ENCODE data around the gene APC2. TPM values are rescaled to one million over a fixed set of nuclear protein-coding genes. Genes with fewer than 3 reads are reported as not detected.
"Not testable (repeated sequence)": the region's sequence is repeated elsewhere in the genome, so short reads cannot be mapped to it uniquely, and the experiment has no call there.

Gene APC2
- total RNA-seq, 2 donors from 2014 or later = 0.05 to 2.2 TPM

DNA sequence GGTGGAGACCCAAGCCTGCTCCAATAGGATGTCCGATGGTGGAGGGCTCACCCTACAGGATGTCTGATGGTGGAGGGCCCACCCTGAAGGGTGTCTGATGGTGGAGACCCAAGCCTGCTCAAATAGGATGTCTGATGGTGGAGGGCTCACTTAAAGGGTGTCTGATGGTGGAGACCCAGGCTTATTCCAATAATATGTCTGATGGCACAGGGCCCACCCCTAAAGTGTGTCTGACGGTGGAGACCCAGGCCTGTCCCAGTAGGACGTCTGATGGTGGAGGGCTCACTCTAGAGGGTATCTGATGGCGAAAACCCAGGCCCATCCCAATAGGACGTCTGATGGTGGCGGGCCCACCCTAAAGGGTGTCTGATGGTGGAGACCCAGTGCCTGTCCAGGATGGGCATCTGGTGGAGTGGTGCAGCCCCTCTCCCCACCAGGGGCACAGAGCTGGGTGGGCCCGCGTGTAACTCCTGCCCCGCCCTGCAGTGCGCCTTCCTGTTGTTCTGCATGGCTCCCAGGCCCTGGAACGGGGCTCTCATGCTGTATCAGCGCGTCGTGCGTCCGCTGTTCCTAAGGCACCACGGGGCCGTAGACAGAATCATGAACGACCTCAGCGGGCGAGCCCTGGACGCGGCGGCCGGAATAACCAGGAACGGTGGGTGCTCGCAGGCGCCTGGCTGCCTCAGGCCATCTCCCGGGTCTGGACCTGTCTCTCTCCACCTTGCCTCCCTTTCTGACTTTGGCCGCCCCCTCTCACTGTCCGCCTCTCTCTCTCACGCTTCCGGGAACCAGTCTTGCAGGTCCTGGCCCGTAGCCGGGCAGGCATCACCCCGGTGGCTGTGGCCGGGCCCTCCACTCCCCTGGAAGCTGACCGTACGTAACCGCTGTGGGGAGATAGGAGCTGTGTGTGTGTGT lies 46.1 kb downstream of the APC2 start:
- Histone ChIP-seq H3K4me1 (replicated peaks) (no peaks in the 10 kb centered on the region), H3K27ac (no peak overlapping the region), H3K27me3 (replicated peaks; ENCODE audit: insufficient read depth) (no peaks in the 10 kb centered on the region), H3K9me3 (no peaks in the 10 kb centered on the region), H3K4me3 (no peak overlapping the region), H3K36me3 (no peaks in the 10 kb centered on the region)
- 65% methylated on average over 38 of the region's 40 CpGs for WGBS
- intact Hi-C loops (cut with DNase I) = no loop called here
- DNase-seq (ENCODE audit: low spot score) = no peak
- TF ChIP-seq, protein P1, sequence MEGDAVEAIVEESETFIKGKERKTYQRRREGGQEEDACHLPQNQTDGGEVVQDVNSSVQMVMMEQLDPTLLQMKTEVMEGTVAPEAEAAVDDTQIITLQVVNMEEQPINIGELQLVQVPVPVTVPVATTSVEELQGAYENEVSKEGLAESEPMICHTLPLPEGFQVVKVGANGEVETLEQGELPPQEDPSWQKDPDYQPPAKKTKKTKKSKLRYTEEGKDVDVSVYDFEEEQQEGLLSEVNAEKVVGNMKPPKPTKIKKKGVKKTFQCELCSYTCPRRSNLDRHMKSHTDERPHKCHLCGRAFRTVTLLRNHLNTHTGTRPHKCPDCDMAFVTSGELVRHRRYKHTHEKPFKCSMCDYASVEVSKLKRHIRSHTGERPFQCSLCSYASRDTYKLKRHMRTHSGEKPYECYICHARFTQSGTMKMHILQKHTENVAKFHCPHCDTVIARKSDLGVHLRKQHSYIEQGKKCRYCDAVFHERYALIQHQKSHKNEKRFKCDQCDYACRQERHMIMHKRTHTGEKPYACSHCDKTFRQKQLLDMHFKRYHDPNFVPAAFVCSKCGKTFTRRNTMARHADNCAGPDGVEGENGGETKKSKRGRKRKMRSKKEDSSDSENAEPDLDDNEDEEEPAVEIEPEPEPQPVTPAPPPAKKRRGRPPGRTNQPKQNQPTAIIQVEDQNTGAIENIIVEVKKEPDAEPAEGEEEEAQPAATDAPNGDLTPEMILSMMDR (IDR thresholded peaks at IDR 0.05) = no peak
- TF ChIP-seq POLR2A (IDR thresholded peaks at IDR 0.05) = no peak
- TF ChIP-seq POLR2AphosphoS5 (IDR thresholded peaks at IDR 0.05) = no peak

GRCh38 chr19:1496714-1497577 lies 47.0 kb downstream of the APC2 start:
- no peaks in the 10 kb centered on the region for H3K36me3 ChIP-seq
- H3K9me3 ChIP-seq = no peaks in the 10 kb centered on the region
- H3K27ac ChIP-seq = no peak overlapping the region
- TF ChIP-seq, protein P1 (IDR thresholded peaks at IDR 0.05) = no peak
- DNase-seq (ENCODE audit: low spot score) = no peak
- 67% methylated on average over 37 of the region's 39 CpGs for WGBS
- H3K4me1 ChIP-seq (replicated peaks) = no peaks in the 10 kb centered on the region
- H3K27me3 ChIP-seq (replicated peaks; ENCODE audit: insufficient read depth) = no peaks in the 10 kb centered on the region
- no peak overlapping the region for H3K4me3 ChIP-seq
- intact Hi-C loops (cut with DNase I) = no loop called here

DNA sequence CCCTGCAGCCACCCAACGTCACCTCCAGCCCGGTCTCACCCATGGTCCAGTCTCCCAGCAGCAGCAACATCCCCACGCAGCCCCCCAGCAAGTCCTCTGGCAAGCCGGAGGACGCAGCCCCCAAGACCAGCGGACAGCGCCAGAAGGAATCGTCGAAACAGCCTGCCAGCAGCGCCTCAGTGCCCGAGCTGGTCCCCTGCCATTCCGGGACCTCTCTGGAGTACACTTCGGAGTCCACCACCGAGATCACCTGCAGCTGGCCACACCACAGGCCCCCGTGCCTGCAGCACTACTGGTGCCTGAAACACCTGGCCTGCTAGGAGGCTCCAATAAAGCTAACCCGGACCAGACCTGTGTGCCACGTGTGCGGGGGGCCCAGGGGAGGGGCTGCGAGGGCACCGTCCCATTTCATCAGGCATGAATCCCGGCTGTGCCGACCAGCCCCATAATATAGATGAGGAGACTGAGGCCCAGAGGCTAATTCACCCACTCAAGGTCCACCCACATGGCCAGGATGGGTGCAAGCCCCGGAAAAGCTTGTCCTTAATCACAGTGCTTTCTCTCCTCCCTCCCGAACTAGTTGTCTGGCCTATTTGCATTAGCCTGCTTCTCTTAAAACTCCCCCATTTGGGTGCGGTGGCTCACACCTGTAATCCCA lies 47.8 kb downstream of the APC2 start:
- DNase-seq (ENCODE audit: low spot score) = no peak
- Histone ChIP-seq H3K36me3 (no peaks in the 10 kb centered on the region), H3K4me3 (no peak overlapping the region), H3K27me3 (replicated peaks; ENCODE audit: insufficient read depth) (peaks cover 2% of the 10 kb centered on the region), H3K27ac (no peak overlapping the region), H3K9me3 (no peaks in the 10 kb centered on the region), H3K4me1 (replicated peaks) (no peaks in the 10 kb centered on the region)
- 76% methylated on average over 25 of the region's 25 CpGs for WGBS
- TF ChIP-seq POLR2AphosphoS5 (IDR thresholded peaks at IDR 0.05) = no peak
- intact Hi-C loops (cut with DNase I) = no loop called here

GRCh38 chr19:1499231-1499630 lies 49.3 kb downstream of the APC2 start:
- H3K9me3 ChIP-seq; H3K36me3 ChIP-seq; H3K27ac ChIP-seq; intact Hi-C loops (cut with DNase I); DNase-seq (ENCODE audit: low spot score); H3K4me3 ChIP-seq; H3K4me1 ChIP-seq (replicated peaks): not testable (repeated sequence)
- WGBS = 71% methylated on average over 9 of the region's 34 CpGs
- H3K27me3 ChIP-seq (replicated peaks; ENCODE audit: insufficient read depth) = peaks cover 14% of the 10 kb centered on the region

DNA sequence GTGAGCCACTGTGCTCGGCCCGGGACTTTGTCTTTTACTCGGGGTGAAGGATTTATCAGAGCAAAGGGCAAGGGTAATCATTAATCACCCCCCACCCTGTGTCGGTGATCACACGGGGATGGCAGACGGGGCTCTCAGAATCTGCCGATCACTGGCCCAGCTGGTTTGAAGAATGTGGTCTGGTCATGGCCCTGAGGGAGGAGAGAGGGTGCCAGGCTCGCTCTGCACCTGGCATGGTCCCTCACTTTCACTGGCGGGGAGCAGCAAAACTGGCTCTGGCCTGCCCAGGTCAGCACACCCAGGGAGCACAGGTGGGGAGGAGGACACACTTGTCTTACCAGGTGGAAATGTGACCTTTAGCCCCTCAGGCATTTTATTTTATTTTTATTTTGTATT lies 51.3 kb downstream of the APC2 start:
- no peak overlapping the region for H3K27ac ChIP-seq

More for the DNA sequence above, 51.3 kb downstream of the APC2 start:
- 44% methylated on average over 9 of the region's 9 CpGs for WGBS
- intact Hi-C loops (cut with DNase I) = loop anchor here (5.0 kb wide), 1 partner anchor 224 kb away; the partner anchor contains the start of gene FAM174C
- no peaks in the 10 kb centered on the region for H3K9me3 ChIP-seq
- TF ChIP-seq, protein P1 (IDR thresholded peaks at IDR 0.05) = no peak
- TF ChIP-seq POLR2AphosphoS5 (IDR thresholded peaks at IDR 0.05) = no peak
- TF ChIP-seq POLR2A (IDR thresholded peaks at IDR 0.05) = no peak
- peaks cover 14% of the 10 kb centered on the region for H3K27me3 ChIP-seq (replicated peaks; ENCODE audit: insufficient read depth)
- H3K36me3 ChIP-seq = no peaks in the 10 kb centered on the region
- no peak overlapping the region for H3K4me3 ChIP-seq
- DNase-seq (ENCODE audit: low spot score) = no peak
- H3K4me1 ChIP-seq (replicated peaks) = no peaks in the 10 kb centered on the region

Data from prostate gland (tissue), 2 donors.